Erythroblast (primary cell): ENCODE data around the gene LAPTM5.

Source experiments
- GATA1 ChIP-seq: IDR thresholded peaks from 2 replicates; pipeline ENCODE4 v1.6.1; 2011; ENCODE audit warnings: low read depth, mild to moderate bottlenecking, control low read depth, low read length, moderate library complexity
- POLR2A ChIP-seq: IDR thresholded peaks from 2 replicates; pipeline ENCODE4 v1.6.1; 2011; ENCODE audit warnings: mild to moderate bottlenecking, low read length

DNA sequence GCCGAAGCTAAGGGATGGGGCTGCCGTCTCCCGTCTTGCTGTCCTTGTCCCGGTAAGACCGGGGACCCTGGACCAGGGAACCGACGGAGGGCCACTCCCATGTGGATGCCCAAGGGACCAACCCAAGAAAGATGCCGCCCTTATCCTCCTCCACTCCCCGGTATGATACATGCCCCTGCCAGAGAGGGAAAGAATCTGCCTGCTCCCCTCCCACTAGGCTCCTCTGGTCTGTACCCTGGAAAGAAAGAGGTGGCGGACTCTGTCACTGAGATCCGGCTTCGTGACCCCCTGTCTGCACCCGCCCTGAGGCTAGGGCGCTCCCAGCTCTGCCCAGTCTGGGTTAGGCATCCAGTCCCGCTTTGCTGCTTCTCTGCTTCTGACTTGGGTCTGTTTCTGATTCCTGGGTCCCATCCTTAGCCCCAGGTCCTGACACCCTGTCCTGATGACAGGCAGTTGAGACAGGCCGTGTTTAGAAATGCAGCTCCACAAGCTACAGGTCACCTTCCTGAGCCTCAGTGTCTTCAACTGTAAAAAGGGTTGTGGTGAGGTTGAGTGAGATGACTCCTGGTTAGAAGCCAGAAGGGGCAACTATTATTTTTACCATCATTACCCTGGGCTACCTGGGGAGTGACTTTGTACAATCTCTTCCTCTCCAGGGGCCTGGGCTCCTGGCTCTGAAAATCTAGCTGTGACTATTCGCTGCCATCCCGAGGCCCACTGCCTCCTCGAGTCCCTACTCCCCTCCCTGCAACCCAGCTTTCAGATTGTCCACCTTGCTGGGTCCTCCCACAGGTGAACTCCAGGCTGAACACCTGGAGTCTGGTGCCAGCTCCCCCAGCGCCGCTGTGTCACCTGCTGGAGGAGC is 37.9 kb downstream of the LAPTM5 start:
- TF ChIP-seq POLR2A (no peak), GATA1 (no peak)
